Iris pigment epithelial cell (primary cell): Measurements from ENCODE around the gene SRSF8.
"Not testable (repeated sequence)": the region's sequence is repeated elsewhere in the genome, so short reads cannot be mapped to it uniquely, and the experiment has no call there.

Experiments
- DNase-seq: peaks from one replicate; pipeline ENCODE4 v3.0.0-alpha.2; 2011; ENCODE audit warnings: low read depth

SRSF8 gene

DNA sequence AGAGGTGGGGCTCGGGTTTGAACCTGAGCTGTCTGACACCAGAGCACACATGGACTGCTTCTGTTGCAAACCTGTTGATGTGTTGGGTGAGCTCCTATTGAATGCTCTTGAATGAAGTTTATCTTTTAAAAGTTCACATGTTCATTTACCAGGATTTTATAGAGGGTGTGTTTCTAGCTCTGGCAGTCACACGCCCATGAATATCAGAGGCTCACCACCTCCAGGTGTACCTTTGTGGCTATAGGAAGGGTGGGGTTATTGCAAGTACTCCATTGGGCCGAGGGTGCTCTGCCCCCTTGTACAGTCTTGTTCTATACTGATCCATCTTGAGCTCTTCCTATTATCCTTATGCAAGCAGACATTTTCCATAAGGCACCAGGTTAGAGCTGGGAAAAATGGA is 32.1 kb downstream of the SRSF8 start:
- no peak for DNase-seq

DNA sequence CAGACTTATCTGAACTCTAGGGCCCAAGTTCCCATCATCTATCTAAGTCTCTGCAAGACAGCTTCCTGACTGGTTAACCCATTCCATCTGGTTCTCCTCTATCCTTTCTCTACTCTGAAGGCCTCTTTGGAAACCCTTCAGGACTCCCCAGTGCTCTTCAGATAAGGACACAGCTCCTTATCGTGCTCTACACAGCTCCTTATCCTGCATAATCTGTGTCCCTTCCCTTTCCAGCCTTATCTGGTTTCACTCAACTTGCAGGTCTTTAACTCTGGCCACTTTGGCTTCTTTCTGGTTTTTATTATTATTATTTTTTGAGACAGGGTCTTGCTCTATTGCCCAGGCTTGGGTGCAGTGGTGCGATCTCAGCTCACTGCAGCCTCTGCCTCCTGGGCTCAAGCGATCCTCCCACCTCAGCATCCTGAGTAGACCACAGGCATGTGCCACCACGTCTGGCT is 33.5 kb downstream of the SRSF8 start:
- no peak for DNase-seq

DNA sequence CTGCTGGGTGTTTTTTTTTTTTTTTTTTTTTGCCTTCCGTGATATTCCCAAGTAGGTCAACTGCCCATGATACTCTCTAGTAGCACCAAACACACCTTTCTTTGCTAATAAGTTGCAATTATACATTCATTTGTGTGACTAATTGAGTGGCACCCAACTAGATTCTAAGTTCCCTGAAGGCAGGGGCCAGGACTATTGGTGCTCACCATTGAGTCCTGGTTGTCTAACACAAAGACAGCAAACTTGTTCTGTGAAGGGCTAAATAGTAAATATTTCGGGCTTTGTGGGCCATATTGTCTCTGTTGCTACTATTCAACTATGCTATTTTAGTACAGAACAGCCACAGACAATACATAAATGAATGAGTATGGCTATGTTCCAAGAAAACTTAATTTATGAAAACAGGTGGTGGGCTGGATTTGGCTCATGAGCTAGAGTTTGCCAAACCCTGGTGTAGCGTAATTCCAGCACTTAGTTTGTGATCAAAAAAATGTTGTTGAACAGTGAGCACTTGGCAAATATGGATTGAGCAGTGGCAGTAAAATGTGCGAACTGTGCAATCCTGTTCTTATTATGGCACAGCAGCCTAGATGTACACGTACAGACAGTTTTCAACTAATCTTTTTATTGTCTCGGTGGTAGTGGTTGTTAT is 34.3 kb downstream of the SRSF8 start:
- no peak for DNase-seq

DNA sequence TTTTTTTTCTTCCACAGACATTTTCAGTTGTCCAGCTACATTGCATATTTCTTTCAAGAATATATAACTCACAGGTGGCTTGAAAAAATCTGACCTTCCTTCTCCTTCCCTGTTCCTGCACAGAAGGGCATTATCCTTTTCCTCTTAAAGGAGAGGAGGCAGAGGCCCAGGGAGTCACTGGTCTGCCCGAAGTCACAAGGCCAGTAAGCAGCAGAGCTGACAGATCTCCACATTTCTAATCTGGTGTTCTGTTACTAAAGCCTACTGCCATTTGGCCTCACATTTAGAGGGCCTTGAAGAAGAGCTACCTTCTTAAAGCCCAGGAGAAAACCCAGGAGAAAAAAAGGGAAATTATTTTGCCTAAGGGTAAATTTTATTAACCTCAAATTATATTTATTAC is 35.2 kb downstream of the SRSF8 start:
- no peak for DNase-seq

DNA sequence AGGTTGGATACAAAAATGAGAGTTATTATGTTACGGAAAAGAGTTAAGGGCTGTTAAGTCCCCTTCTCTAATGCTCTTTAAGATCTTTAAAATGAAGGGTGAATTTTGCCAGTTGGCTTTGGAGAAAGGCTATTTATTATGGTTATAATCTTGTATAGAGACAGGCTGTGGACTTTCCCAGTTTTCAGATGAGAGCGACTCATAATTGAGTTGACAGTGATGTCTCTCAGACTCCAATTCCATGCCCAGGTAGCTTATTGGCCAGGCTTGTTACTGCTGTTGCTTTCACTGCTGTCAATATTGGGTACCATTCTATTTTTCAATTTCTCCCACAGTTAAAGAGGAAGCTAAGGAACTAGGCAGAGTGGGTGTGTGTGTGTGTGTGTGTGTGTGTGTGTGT is 36.0 kb downstream of the SRSF8 start:
- DNase-seq: no peak

DNA sequence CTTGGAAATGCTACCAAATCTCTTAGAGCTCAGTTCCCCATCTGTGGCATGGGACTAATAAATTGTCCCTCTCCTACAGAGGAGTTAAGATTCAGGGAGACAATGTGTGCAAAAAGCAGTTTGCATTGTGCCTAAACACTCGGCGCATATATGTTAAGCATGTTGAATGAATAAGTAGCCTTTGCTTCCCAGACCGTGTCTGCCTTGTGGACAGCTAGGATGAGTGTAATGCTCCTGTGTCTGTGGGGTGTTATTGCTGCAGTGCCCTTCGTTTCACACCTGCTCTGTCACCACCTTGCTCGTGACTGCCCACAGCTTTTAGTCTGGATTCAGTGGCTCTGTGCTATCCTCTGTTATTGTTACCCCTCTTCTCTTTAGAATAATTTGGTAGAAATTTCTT is 37.0 kb downstream of the SRSF8 start:
- DNase-seq: no peak

DNA sequence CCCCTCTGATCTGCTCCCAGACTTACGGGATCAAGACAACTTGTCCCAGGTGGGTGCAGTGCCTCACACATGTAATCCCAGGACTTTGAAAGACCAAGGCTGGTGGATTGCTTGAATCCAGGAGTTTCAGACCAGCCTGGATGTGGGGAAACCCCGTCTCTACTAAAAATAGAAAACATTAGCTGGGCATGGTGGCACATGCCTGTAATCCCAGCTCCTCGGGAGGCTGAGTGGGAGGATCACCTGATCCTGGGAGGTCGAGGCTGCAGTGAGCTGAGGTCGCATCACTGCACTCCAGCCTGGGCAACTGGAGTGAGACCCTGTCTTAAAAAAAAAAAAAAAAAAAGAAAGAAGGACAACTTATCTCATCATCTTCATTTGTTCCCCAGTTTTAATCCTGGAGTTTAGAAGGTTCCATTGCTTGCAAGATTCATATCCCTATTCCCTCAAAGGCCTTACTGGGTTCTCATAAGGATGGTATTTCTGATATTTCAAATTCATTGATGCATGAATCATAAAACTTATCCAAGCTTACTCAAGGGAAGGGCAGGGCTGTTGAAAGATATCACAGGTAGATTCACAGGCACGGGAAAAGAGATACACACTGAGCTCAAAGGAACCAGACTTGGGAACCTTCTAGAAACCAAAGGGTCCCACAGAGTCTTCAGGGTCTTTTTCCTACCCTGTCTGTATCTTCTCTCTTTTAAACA is 37.6 kb downstream of the SRSF8 start:
- DNase-seq: no peak

DNA sequence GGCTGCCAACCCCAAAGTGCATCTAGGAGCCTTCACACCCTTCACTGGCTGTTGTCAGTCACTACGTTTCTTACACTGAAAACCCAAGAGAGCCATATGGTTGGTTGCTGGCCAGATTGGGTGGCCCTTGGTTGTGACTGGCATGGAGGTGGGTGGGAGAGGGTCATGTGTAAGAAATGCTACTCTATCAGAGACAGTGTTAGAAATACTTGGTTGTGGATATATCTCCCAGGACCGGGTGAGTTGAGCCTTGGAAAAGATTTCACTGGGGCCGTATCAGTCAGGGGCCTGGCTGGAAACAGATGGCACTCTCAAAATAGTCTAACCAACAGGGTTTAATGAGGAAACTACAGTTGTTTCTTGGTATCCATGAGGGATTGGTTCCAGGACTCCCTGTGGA is 38.1 kb downstream of the SRSF8 start:
- no peak for DNase-seq

DNA sequence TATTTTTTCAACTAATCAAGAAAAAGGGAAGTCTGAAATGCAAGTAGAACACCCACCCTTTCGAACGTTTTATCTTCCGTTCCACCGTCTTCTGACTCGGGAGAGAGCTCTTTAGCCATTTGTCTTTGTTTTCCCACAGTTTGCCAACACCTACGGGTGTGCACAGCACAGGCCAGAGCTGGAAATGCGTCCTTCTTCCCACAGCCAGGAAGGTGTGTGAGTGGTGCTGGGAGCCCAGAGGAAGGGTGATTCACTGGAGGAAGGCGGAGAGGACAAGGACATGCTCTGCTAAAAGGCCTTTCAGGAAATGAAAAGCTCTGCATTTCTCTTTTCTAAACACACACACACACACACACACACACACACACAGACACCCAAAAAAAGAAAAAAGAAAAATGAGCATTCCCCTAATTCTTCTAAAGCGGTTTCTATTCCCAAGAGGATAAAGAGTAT is 41.5 kb downstream of the SRSF8 start:
- peak; percentile 81 for DNase-seq

DNA sequence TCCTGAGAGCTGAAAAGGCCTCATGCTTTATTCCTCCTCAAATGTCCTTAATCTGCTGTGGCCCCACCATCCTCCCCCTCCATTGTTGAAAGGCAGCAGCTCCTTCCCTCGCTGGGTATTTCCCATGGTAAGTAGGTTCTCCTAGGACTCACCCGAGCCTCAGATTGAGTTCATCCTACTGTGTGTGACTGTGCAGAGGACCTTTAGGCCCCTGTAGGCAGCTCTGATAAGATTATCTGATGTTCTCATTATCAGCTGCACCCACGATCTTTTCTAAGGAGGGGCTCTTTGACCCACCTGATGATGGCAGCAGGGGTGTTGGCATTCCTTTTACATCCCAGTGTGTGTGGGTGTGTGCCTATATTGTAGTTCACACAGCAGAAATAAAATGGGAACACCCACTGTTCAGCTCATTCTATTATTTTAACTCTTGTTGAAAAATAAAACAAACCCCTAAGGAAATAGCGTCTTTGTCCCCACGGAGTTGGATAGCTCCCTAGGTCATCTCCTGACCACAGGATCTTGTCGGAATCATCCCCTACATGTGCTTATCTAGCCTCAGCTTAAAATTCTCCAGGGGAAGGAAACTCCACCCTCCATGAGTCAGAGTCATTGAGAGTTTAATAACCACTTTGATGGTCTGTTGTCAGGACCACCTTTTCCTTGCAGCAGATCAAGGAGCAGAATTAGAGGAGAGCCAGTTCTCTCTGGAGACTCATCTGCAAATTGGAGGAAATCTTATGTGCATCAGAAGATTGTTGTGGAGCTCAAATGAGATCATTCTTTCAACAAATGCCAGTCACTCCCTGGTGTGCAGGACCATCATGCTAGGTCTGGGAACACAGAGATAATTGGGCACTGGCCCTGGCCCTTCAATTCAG is 42.2 kb downstream of the SRSF8 start:
- peak; percentile 81 for DNase-seq

DNA sequence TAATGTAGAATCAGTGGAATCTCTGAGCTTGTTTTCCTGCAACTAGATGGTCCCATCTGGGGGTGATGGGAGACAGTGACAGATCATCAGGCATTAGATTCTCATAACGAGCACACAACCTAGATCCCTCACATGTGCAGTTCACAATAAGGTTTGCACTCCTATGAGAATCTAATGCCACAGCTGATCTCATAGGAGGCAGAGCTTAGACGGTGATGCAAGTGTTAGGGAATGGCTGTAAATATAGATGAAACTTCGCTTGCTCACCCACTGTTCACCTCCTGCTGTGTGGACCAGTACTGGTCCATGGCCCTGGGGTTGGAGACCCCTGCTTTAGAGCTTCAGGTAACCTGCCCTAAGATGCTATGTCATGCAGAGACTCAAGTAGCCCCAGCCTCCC is 44.8 kb downstream of the SRSF8 start:
- DNase-seq: not testable (repeated sequence)

DNA sequence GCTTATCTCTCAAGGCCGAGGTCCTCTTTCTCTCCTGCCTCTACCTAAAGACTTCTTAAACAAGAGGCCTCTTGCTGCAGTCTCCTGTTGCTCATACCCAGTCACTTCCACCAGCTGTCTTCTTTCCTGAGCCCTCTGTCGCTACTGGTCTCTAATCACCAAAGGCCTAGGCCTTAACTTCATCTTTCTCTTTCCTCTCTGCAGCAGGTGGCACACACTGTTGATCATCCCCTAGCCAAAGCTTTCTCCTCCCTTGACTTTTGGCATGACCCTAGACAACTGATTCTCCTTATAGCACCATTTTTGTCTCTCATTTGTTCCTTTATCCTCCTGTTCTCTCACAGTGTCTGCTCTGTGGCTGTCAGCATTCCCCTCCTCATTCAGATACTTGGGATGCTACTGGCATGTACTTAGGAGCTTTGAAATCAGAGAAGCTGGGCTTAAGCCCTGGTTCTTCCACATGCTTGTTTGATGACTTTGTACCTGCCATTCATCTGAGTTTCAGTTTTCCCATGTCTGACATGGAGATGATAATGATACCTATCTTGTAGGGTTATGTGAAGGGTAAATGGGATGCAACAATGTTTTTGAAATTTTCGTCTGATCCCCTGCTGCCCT is 45.3 kb downstream of the SRSF8 start:
- DNase-seq: peak; percentile 50

DNA sequence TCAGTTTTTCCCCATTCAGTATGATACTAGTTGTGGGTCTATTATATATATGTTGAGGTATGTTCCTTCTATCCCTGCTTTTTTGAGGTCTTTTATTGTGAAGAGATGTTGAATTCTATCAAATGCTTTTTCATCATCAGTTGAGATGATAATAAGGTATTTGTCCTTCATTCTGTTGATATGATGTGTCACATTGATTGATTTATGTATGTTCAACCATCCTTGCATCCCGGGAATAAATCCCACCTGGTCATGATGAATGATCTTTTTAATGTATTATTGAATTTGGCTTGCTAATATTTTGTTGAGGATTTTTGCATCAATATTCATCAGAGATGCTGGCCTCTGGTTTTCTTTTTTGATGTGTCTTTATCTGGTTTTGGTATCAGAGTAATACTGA is 48.9 kb downstream of the SRSF8 start:
- DNase-seq: no peak

DNA sequence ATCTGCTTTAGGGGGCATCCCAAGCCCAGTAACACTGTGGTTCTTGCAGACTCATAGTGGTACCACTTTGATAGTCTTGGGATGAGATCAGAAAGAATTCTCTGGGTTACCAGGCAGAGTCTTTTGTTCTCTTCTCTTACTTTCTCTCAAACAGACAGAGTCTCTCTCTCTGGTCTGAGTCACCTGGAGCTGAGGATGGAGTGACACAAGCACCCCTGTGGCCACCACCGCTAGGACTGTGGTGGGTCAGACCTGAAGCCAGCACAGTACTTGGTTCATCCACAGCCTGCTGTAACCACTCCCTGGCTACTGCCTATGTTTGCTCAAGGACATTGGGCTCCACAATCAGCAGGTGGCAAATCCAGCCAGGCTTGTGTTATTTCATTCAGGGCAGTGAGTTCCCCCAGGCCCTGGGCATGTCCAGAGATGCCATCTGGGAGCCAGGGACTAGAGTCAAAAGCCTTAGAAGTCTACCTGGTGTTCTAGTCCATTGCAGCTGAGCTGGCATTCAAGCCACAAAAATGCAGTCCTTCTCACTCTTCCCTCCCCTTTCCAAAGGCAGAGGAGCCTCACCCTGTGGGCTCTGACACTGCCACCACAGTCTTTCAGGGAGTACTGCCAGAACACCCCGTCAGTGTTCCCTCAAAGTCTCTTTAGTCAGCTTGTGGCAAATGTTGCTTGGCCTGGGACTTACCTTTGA is 52.8 kb downstream of the SRSF8 start:
- DNase-seq: no peak
